Stomach (tissue), 19 donors: ENCODE data around the gene IL17A. TPM values are rescaled to one million over a fixed set of nuclear protein-coding genes. Genes with fewer than 3 reads are reported as not detected.

Experiments used
- DNase-seq, 2 donors: peaks; one replicate each; pipeline versions ENCODE4 v3.0.0 to v3.0.0-alpha.2; 2013 to 2019
- H3K27ac ChIP-seq, 5 donors: fragments of 200-600 bp in 4 of 5; sonication (generic) in 4 of 5; one replicate each; pipeline ENCODE4 v1.5.1; 2013 to 2019; ENCODE audit warnings: mild to moderate bottlenecking in 1 of 5, moderate library complexity in 1 of 5
- H3K27me3 ChIP-seq, 3 donors: fragments of 200-600 bp; sonication (generic); one replicate each; pipeline ENCODE4 v1.5.1; 2017 to 2019; ENCODE audit warnings: mixed run types in 1 of 3
- H3K36me3 ChIP-seq, 4 donors: fragments of 200-600 bp; sonication (generic); 1 replicate in 3 of 4; 2 replicates in 1 of 4; pipeline ENCODE4 v1.5.1; 2016 to 2019
- H3K4me1 ChIP-seq, 4 donors: fragments of 200-600 bp; sonication (generic); one replicate each; pipeline ENCODE4 v1.5.1; 2016 to 2019
- H3K4me3 ChIP-seq, 4 donors: fragments of 200-600 bp; sonication (generic) in 3 of 4; one replicate each; pipeline ENCODE4 v1.5.1; 2016 to 2019; ENCODE audit warnings: mild to moderate bottlenecking in 1 of 4
- H3K9me3 ChIP-seq, 4 donors: fragments of 200-600 bp; sonication (generic); one replicate each; pipeline ENCODE4 v1.5.1; 2016 to 2019
- EP300 ChIP-seq: sonication (generic); formaldehyde crosslinking; IDR thresholded peaks from one replicate; pipeline ENCODE4 v1.6.1; 2017; ENCODE audit warnings: antibody characterized with exemption
- POLR2A ChIP-seq, 4 donors: fragments of 450-650 bp; IDR thresholded peaks; one replicate each; pipeline ENCODE4 v1.6.1; 2016; ENCODE audit warnings: antibody characterized with exemption in 4 of 4, control low read depth in 2 of 4, mild to moderate bottlenecking in 1 of 4, moderate library complexity in 1 of 4
- POLR2AphosphoS5 ChIP-seq, 3 donors: sonication (generic); formaldehyde crosslinking; IDR thresholded peaks; one replicate each; pipeline ENCODE4 v1.6.1; 2016; ENCODE audit warnings: antibody characterized with exemption in 3 of 3
- WGBS, 5 donors: extraction: QIAGEN DNeasy Blood & Tissue Kit in 3 of 5; methylation state at CpG; one replicate each; pipeline versions ENCODE4 v1.1.5 to v1.1.7; 2013 to 2018; 5-methylcytosine and 5-hydroxymethylcytosine counted together
- intact Hi-C: fragments of 100-400 bp; cut with DNase I; formaldehyde crosslinking; loops from one replicate; pipeline ENCODE4 v1.15.1; 2023; ENCODE audit warnings: low total_unique reads
- long read RNA-seq, 10 donors: transcript quantifications; one replicate each; lab custom pipeline, GENCODE V29; 2026
- polyA plus RNA-seq, 3 donors: library from polyadenylated mRNA; stranded (reverse); fragments of 200-250 nt; gene quantifications; one replicate each; pipeline ENCODE4 v1.2.3, GENCODE V29; 2013
- total RNA-seq, 5 donors: library from RNA; depleted of rRNA; stranded (reverse); fragments of >200 nt; gene quantifications; one replicate each; pipeline versions ENCODE4 v1.1.0 to v1.2.3, GENCODE V29; 2014 to 2016
- TF ChIP-seq, protein P1 (sequence below), 7 experiments: fragments of 450-650 bp in 4 of 7; fragments of 200-600 bp in 3 of 7; sonication (generic) in 3 of 7; IDR thresholded peaks; one replicate each; pipeline ENCODE4 v1.5.1; 2016 to 2019; ENCODE audit warnings: antibody characterized with exemption in 7 of 7, control low read depth in 2 of 7, mild to moderate bottlenecking in 1 of 7
- donor health status: healthy with polysubstance abuse.
- donor health status: Bipolar disorder and iron deficiency.
- donor health status: healthy.

Gene IL17A
- total RNA-seq, result not detected
- polyA plus RNA-seq, result under 1 TPM in 1 of 3 donors, not detected in 2; 0.08 TPM
- long read RNA-seq, donor 1, result 0 reads
- long read RNA-seq, donor 2, partial matches to known transcripts, result 0 of 1 reads
- long read RNA-seq, donor 2, other reads (novel, unspliced or antisense), result 0 of 1 reads
- long read RNA-seq, donor 3, result 0 reads
- long read RNA-seq, donor 4, result 0 reads
- long read RNA-seq, donor 5, result 0 reads
- long read RNA-seq, donor 6, result 0 reads
- long read RNA-seq, donor 7, result 0 reads
- long read RNA-seq, donor 8, result 0 reads
- long read RNA-seq, donor 9, result 0 reads
- long read RNA-seq, donor 10, result 0 reads

GRCh38 chr6:52186075-52186474, at the start of gene IL17A:
IL17A (plus strand) TSS chr6:52186375; CDS start chr6:52186432, 57 bp downstream.
- intact Hi-C loops, result no loop called here
- WGBS, 5 donors, result 94 to 97% (median 96%) methylated on average over 7 of the region's 7 CpGs

DNA sequence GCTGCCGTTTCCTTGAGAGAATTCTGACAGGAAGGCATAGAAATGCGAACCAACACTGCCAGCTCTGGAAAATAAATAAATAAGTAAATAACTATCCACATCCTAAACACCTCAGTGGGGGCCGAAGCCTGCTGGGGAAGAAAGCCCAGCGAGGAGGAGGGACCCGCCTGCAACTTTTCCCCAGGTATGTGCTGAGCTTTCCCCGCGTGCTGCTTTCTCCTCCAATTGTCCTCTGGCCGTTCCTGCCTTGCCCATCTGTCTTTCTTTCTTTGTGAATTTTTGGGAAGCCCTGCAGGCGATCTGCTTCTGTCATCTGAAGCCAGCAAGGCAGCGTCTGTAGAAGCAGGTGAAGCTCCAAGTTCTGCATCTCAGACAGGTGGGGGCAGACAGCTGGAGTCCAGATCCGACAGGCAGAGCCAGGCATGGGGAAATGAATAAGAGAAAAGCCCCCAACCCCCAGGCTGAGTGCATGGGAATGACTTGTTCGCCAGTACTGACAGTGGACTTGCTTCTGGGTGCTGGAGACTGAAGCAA, 49.2 kb upstream of the IL17A start:
- no peak overlapping the region for H3K4me3 ChIP-seq
- WGBS, 5 donors, result 75 to 89% (median 81%) methylated on average over 12 of the region's 12 CpGs
- H3K36me3 ChIP-seq, result no peaks in the 10 kb centered on the region
- intact Hi-C loops, result no loop called here
- H3K27me3 ChIP-seq, result no peaks in the 10 kb centered on the region
- H3K9me3 ChIP-seq, result no peaks in the 10 kb centered on the region
- no peak overlapping the region for H3K27ac ChIP-seq
- no peak for DNase-seq
- TF ChIP-seq, protein P1, sequence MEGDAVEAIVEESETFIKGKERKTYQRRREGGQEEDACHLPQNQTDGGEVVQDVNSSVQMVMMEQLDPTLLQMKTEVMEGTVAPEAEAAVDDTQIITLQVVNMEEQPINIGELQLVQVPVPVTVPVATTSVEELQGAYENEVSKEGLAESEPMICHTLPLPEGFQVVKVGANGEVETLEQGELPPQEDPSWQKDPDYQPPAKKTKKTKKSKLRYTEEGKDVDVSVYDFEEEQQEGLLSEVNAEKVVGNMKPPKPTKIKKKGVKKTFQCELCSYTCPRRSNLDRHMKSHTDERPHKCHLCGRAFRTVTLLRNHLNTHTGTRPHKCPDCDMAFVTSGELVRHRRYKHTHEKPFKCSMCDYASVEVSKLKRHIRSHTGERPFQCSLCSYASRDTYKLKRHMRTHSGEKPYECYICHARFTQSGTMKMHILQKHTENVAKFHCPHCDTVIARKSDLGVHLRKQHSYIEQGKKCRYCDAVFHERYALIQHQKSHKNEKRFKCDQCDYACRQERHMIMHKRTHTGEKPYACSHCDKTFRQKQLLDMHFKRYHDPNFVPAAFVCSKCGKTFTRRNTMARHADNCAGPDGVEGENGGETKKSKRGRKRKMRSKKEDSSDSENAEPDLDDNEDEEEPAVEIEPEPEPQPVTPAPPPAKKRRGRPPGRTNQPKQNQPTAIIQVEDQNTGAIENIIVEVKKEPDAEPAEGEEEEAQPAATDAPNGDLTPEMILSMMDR (IDR thresholded peaks at IDR 0.05), result no peak
- TF ChIP-seq POLR2AphosphoS5 (IDR thresholded peaks at IDR 0.05) (no peak), EP300 (no peak), POLR2A (IDR thresholded peaks at IDR 0.05) (no peak)
- H3K4me1 ChIP-seq, result peaks cover 0 to 15% (median 5%) of the 10 kb centered on the region in 4 donors

More at GRCh38 chr6:52186075-52186474, at the start of gene IL17A:
- Histone ChIP-seq H3K27me3 (peaks cover 0 to 11% (median 0%) of the 10 kb centered on the region in 3 donors), H3K36me3 (no peaks in the 10 kb centered on the region), H3K9me3 (no peaks in the 10 kb centered on the region), H3K4me3 (no peak within 1 kb of the TSS), H3K4me1 (no peaks in the 10 kb centered on the region), H3K27ac (no peak within 1 kb of the TSS)
- no peak for DNase-seq
- no peak for TF ChIP-seq EP300
- TF ChIP-seq, protein P1 (IDR thresholded peaks at IDR 0.05), result no peak
- TF ChIP-seq POLR2AphosphoS5 (IDR thresholded peaks at IDR 0.05), result no peak
- no peak for TF ChIP-seq POLR2A (IDR thresholded peaks at IDR 0.05)

DNA sequence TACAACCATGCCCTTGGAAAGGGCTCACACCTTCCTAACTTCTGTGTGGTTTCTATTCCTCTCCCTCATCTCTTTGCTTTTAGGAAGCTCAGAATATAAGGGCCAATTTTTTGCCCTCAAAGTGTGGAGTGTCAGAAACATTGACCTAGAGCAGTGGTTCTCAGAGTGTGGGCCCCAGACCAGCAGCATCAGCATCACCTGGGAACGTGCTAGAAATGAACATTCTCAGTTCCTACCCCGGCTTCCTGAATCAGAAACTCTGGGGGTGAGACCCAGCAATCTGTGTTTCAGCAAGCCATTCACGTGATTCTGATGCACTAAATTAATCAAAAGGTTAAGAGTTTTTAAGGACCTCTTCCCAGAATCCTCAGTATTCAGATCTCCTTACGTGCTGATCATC, 47.9 kb upstream of the IL17A start:
- Histone ChIP-seq H3K27ac (no peak overlapping the region), H3K36me3 (no peaks in the 10 kb centered on the region), H3K4me1 (peaks cover 0 to 15% (median 5%) of the 10 kb centered on the region in 4 donors), H3K4me3 (no peak overlapping the region), H3K9me3 (no peaks in the 10 kb centered on the region), H3K27me3 (no peaks in the 10 kb centered on the region)
- intact Hi-C loops, result no loop called here
- TF ChIP-seq, protein P1 (IDR thresholded peaks at IDR 0.05), result no peak
- TF ChIP-seq POLR2AphosphoS5 (IDR thresholded peaks at IDR 0.05) (no peak), POLR2A (IDR thresholded peaks at IDR 0.05) (no peak), EP300 (no peak)
- WGBS, 5 donors, result 84 to 91% (median 89%) methylated on average over 4 of the region's 4 CpGs
- no peak for DNase-seq

DNA sequence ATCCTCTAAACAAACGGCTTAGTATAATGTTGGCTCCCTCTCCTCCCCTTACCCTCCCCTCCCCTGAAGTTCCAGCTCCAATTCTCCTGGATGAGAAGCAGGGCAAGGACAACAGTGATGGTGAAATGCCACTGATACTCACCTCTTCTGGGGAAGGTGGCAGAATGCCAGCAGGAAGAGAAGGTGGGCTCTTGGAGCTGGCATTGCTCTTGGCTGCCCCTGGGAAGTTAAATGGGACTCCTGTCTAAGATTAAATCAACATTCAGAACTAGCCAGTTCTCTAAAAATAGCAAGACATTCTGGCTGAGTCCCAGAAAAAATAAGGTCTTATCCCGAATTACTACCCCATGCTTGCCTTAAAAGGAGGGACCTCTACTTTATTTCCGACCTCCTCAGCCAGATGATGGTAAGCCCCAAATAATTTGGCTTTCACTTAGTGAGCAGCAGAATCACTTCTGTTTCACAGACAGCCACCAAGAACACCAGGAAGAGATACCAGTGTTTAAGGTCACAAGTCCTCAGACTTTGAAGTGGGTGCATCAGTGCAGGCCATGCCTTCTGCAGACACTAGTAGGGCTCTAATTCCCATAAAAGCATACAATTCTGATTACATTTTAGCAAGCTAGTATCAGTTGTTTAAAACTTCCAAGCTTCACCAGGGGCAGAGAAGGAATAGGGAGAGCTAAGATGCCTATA, 46.0 kb upstream of the IL17A start:
- Histone ChIP-seq H3K27ac (no peak overlapping the region), H3K4me3 (no peak overlapping the region), H3K9me3 (no peaks in the 10 kb centered on the region), H3K36me3 (no peaks in the 10 kb centered on the region), H3K27me3 (no peaks in the 10 kb centered on the region), H3K4me1 (peaks cover 0 to 15% (median 5%) of the 10 kb centered on the region in 4 donors)
- 23 to 42% (median 31%) methylated on average over 3 of the region's 3 CpGs for WGBS, 5 donors
- peak in 1 of 2 donors; percentile 29 for DNase-seq
- no peak for TF ChIP-seq EP300
- no peak for TF ChIP-seq POLR2AphosphoS5 (IDR thresholded peaks at IDR 0.05)
- TF ChIP-seq, protein P1 (IDR thresholded peaks at IDR 0.05), result no peak
- no peak for TF ChIP-seq POLR2A (IDR thresholded peaks at IDR 0.05)
- intact Hi-C loops, result no loop called here
